ENCODE data around the gene IRF6. TPM values are rescaled to one million over a fixed set of nuclear protein-coding genes. Genes with fewer than 3 reads are reported as not detected.

The IRF6 gene
- total RNA-seq, 1 experiment from 2014 or later: 27.3 TPM

- no peaks in the 10 kb centered on the region for H3K9me3 ChIP-seq
These were observed 68.8 kb downstream of the IRF6 start for GRCh38 chr1:209737118-209737505.

GRCh38 chr1:209736490-209737117 lies 69.3 kb downstream of the IRF6 start:
- BruUV-seq (replicated peaks): no TSS peak
- no peaks in the 10 kb centered on the region for H3K27me3 ChIP-seq (replicated peaks; ENCODE audit: control insufficient read depth, insufficient read depth, low read length)
- CTCF ChIA-PET: no interaction called here
- Mint-ChIP-seq H3K36me3 (ENCODE audit: insufficient read depth, unreplicated experiment) (no peaks in the 10 kb centered on the region), H3K27me3 (ENCODE audit: insufficient read depth, unreplicated experiment) (peaks cover 9% of the 10 kb centered on the region), H3K4me1 (ENCODE audit: low read depth, unreplicated experiment) (no peaks in the 10 kb centered on the region), H3K4me3 (ENCODE audit: unreplicated experiment) (no peak overlapping the region), H3K27ac (ENCODE audit: unreplicated experiment) (no peak overlapping the region), H3K9me3 (ENCODE audit: unreplicated experiment) (no peaks in the 10 kb centered on the region)
- POLR2A ChIA-PET: no interaction called here
- H3K4me1 ChIP-seq: no peaks in the 10 kb centered on the region
- H3K36me3 ChIP-seq (ENCODE audit: control insufficient read depth, insufficient read depth, low read length): no peaks in the 10 kb centered on the region
- intact Hi-C loops (cut with micrococcal nuclease; ENCODE audit: unreplicated experiment): no loop called here
- no peak for TF ChIP-seq CTCF (IDR thresholded peaks at IDR 0.05; ENCODE audit: insufficient read depth in 1 of 2, low read depth in 1 of 2, low read length in 1 of 2, severe bottlenecking in 1 of 2, unreplicated experiment in 1 of 2)
- DNase-seq: no peak
- H3K9me3 ChIP-seq: no peaks in the 10 kb centered on the region
- no peak overlapping the region for H3K4me3 ChIP-seq (ENCODE audit: low read depth, low read length)

More at GRCh38 chr1:209737118-209737505, 68.8 kb downstream of the IRF6 start:
- ChIA-PET POLR2A (no interaction called here), CTCF (interaction anchor here (0.7 kb wide), 1 partner anchor 11 kb away, joined by 3 read pairs; no protein-coding TSS in a partner anchor)
- H3K4me1 ChIP-seq: no peaks in the 10 kb centered on the region
- no peak for DNase-seq
- H3K27me3 ChIP-seq (replicated peaks; ENCODE audit: control insufficient read depth, insufficient read depth, low read length): no peaks in the 10 kb centered on the region
- no peak overlapping the region for H3K4me3 Mint-ChIP-seq (ENCODE audit: unreplicated experiment)
- H3K4me1 Mint-ChIP-seq (ENCODE audit: low read depth, unreplicated experiment): no peaks in the 10 kb centered on the region
- H3K27ac Mint-ChIP-seq (ENCODE audit: unreplicated experiment): no peak overlapping the region
- no TSS peak for BruUV-seq (replicated peaks)
- no peaks in the 10 kb centered on the region for H3K36me3 Mint-ChIP-seq (ENCODE audit: insufficient read depth, unreplicated experiment)
- H3K4me3 ChIP-seq (ENCODE audit: low read depth, low read length): no peak overlapping the region
- intact Hi-C loops (cut with micrococcal nuclease; ENCODE audit: unreplicated experiment): no loop called here
- no peaks in the 10 kb centered on the region for H3K36me3 ChIP-seq (ENCODE audit: control insufficient read depth, insufficient read depth, low read length)
- peaks cover 12% of the 10 kb centered on the region for H3K27me3 Mint-ChIP-seq (ENCODE audit: insufficient read depth, unreplicated experiment)
- TF ChIP-seq CTCF (IDR thresholded peaks at IDR 0.05; ENCODE audit: insufficient read depth in 1 of 2, low read depth in 1 of 2, low read length in 1 of 2, severe bottlenecking in 1 of 2, unreplicated experiment in 1 of 2): no peak
- H3K9me3 Mint-ChIP-seq (ENCODE audit: unreplicated experiment): no peaks in the 10 kb centered on the region

Other genes starting within 250 kb of the IRF6 start
- gene CAMK1G, start 222.4 kb downstream of the IRF6 start, total RNA-seq (2022): not detected in 2 replicates
- 112 and 125 TPM in 2 replicates for gene LAMB3, start 153.7 kb downstream of the IRF6 start, total RNA-seq (2022)
- 40.4 and 45.7 TPM in 2 replicates for gene G0S2, start 130.7 kb downstream of the IRF6 start, total RNA-seq (2022)
- not detected in 2 replicates for gene HSD11B1, start 101.3 kb downstream of the IRF6 start, total RNA-seq (2022)
- not detected in 2 replicates for gene TRAF3IP3, start 50.1 kb downstream of the IRF6 start, total RNA-seq (2022)
- gene C1orf74, start 21.6 kb downstream of the IRF6 start, total RNA-seq (2022): 4.5 TPM in 2 replicates
- 9.5 and 9.8 TPM in 2 replicates for gene UTP25, start 21.8 kb upstream of the IRF6 start, total RNA-seq (2022)
- gene SYT14, start 132.1 kb upstream of the IRF6 start, total RNA-seq (2022): 0.18 and 0.19 TPM in 2 replicates